ENCODE results near the gene E2F6. TPM values are rescaled to one million over a fixed set of nuclear protein-coding genes. Genes with fewer than 3 reads are reported as not detected.

The E2F6 gene
- total and polyA plus RNA-seq, 2 of the 4 experiments (the other 2 are of a cell fraction): 8.2 to 10.9 TPM

DNA sequence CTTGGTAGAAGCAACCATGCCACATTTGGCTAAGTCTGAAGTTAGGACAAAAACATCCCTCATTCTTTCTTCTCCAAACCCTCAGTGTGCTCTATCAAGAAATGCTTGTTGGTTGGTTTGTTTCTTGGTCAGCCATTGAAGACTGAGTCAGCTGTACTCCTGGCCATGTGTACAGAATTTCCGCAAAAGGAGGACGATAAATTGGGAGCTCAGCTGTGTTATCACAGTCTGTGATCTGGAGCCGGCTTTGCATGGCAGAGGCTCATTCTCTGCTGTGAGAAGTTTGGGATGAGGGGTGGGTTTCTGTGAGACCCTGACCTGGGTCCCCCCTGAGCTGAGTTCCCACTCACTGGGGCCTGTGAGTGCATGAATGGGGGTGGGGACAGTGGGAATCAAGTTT is 26.3 kb upstream of the E2F6 start:
- H4K8ac ChIP-seq (ENCODE audit: low read depth in 2 of 2, low read length in 2 of 2): no peak overlapping the region
- H2BK15ac ChIP-seq (ENCODE audit: low read depth, low read length): no peak overlapping the region
- no peak overlapping the region for H3K9ac ChIP-seq (ENCODE audit: low read depth, low read length)
- H3K4me1 ChIP-seq (ENCODE audit: control insufficient read depth, insufficient read depth, low read length): no peaks in the 10 kb centered on the region
- no peak overlapping the region for H2AK5ac ChIP-seq (ENCODE audit: low read depth, low read length)
- WGBS, 2 experiments (ENCODE audit: extremely low coverage in 2 of 2, insufficient read length in 1 of 2): no CpG with 5 or more reads among the region's 3 CpGs
- no peak overlapping the region for H3K4me2 ChIP-seq (ENCODE audit: low read depth, low read length)
- H4K20me1 ChIP-seq (ENCODE audit: insufficient read depth, low read length): no peaks in the 10 kb centered on the region
- TF ChIP-seq, protein P1, sequence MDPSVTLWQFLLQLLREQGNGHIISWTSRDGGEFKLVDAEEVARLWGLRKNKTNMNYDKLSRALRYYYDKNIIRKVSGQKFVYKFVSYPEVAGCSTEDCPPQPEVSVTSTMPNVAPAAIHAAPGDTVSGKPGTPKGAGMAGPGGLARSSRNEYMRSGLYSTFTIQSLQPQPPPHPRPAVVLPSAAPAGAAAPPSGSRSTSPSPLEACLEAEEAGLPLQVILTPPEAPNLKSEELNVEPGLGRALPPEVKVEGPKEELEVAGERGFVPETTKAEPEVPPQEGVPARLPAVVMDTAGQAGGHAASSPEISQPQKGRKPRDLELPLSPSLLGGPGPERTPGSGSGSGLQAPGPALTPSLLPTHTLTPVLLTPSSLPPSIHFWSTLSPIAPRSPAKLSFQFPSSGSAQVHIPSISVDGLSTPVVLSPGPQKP (IDR thresholded peaks at IDR 0.05; ENCODE audit: borderline replicate concordance, low read depth, low read length): no peak
- TF ChIP-seq, protein P2, sequence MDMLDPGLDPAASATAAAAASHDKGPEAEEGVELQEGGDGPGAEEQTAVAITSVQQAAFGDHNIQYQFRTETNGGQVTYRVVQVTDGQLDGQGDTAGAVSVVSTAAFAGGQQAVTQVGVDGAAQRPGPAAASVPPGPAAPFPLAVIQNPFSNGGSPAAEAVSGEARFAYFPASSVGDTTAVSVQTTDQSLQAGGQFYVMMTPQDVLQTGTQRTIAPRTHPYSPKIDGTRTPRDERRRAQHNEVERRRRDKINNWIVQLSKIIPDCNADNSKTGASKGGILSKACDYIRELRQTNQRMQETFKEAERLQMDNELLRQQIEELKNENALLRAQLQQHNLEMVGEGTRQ (IDR thresholded peaks at IDR 0.05; ENCODE audit: low read depth, low read length): no peak
- H3K23ac ChIP-seq (ENCODE audit: low read depth, low read length): no peak overlapping the region
- H2BK20ac ChIP-seq (ENCODE audit: low read depth, low read length): no peak overlapping the region
- ChIA-PET CTCF (no interaction called here), POLR2A (ENCODE audit: unreplicated experiment) (no interaction called here)
- no peak overlapping the region for H4K5ac ChIP-seq (ENCODE audit: low read depth, low read length)
- H3K27ac ChIP-seq (ENCODE audit: insufficient read depth, low read length): no peak overlapping the region
- H3K79me1 ChIP-seq (ENCODE audit: low read depth in 1 of 2, low read length in 2 of 2): no peaks in the 10 kb centered on the region
- H2BK120ac ChIP-seq (ENCODE audit: low read depth, low read length): no peak overlapping the region
- intact Hi-C loops (cut with micrococcal nuclease): no loop called here
- H2AK9ac ChIP-seq (replicated peaks; ENCODE audit: low read depth, low read length, poor library complexity): no peak overlapping the region
- H3K14ac ChIP-seq (replicated peaks; ENCODE audit: low read depth, low read length): no peak overlapping the region
- H3K4ac ChIP-seq (ENCODE audit: low read depth, low read length): no peak overlapping the region
- ATAC-seq (ENCODE audit: low read depth) (no peak), DNase-seq (no peak)
- BruUV-seq (replicated peaks): no TSS peak
- H4K91ac ChIP-seq (ENCODE audit: insufficient read depth, low read depth, low read length): no peak overlapping the region
- no peaks in the 10 kb centered on the region for H3K36me3 ChIP-seq (ENCODE audit: control insufficient read depth, insufficient read depth, low read length)
- peaks cover 55% of the 10 kb centered on the region for H3K27me3 ChIP-seq (ENCODE audit: control insufficient read depth, insufficient read depth, low read length)
- no peak overlapping the region for H3K18ac ChIP-seq (ENCODE audit: low read depth, low read length)
- dilution Hi-C loops (cut with HindIII; ENCODE audit: low sequenced_read_pairs, unreplicated experiment): no loop called here
- H2AFZ ChIP-seq (replicated peaks; ENCODE audit: low read length, poor library complexity): no peak overlapping the region
- no peak overlapping the region for H3K56ac ChIP-seq (ENCODE audit: extremely low read depth, insufficient read depth, low read length)
- no peak overlapping the region for H3K4me3 ChIP-seq (ENCODE audit: insufficient read depth, low read depth, low read length)
- no peak overlapping the region for H2BK5ac ChIP-seq (ENCODE audit: low read depth, low read length, poor library complexity, severe bottlenecking)
- in situ Hi-C loops (cut with MboI; ENCODE audit: low sequenced_read_pairs): no loop called here
- H3K9me1 ChIP-seq (ENCODE audit: insufficient read depth, low read length): no peaks in the 10 kb centered on the region
- no peaks in the 10 kb centered on the region for H3K9me3 ChIP-seq (ENCODE audit: control insufficient read depth, insufficient read depth, low read length)
